ENCODE measurements around the gene ACO1.

ACO1 gene

DNA sequence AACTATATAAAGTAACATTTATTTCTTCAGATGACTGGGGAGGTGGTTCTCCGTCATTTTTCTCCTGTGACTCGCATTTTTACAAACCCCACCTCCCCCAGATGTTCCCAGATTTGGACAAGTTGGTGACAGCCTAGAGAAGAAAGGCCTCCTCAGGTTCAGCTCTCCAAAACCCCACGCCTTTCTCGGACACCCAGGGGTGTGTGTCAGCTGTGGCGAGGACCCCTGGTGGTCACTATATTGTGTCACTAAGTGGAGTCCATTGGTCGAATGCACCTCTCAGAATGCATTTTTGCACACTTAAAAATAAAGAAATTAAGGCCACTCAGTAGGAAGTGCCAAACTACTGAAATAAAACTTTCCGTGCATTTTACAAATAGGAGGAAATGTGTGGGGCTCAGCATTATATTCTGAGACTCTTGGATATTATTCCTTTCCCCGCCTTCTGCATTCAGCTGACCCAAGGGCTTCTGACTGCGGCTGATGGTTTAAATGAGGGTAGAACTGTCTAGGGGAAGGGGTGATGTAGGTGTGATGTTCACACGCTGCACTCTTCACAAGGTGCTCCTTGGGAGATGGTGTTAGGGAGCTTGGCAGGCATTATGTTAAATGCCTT, 47.6 kb downstream of the ACO1 start:
- H3K4me3 ChIP-seq (ENCODE audit: low read depth, low read length): no peak overlapping the region
- H3K27me3 ChIP-seq (replicated peaks): no peaks in the 10 kb centered on the region
- peak; percentile 74 for TF ChIP-seq CTCF (IDR thresholded peaks at IDR 0.05; ENCODE audit: low read depth, low read length, missing control alignments)
- H3K27ac ChIP-seq: peak overlapping the region; percentile 74
- peaks cover 56% of the 10 kb centered on the region for H3K36me3 ChIP-seq (replicated peaks)
- peak; percentile 39 for DNase-seq
- in situ Hi-C loops (cut with HindIII; ENCODE audit: low pct_ligation_motif_present, low sequenced_read_pairs): no loop called here

DNA sequence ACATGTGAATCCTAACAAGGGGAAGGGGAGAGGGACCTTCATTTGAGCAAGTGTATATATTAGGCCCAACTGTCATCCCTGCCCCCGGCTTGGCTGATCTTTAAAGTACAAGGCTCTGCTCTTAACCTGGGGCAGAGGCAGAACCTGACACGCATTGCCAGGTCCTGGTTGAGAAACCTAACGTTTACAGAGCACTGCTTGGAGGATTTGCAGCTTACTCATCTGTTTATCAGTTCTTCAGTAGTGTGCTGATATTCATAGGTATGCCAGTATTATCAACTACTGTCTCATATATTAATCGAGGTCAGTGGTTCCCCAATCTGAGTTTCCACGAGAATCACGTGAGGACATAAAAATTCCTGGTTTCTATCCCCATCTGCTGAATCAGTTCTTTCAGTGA, 50.4 kb downstream of the ACO1 start:
- no peak overlapping the region for H3K27ac ChIP-seq
- no peak for DNase-seq
- no peak for TF ChIP-seq CTCF (IDR thresholded peaks at IDR 0.05; ENCODE audit: low read depth, low read length, missing control alignments)
- no peaks in the 10 kb centered on the region for H3K27me3 ChIP-seq (replicated peaks)
- in situ Hi-C loops (cut with HindIII; ENCODE audit: low pct_ligation_motif_present, low sequenced_read_pairs): no loop called here
- H3K4me3 ChIP-seq (ENCODE audit: low read depth, low read length): no peak overlapping the region
- peaks cover 73% of the 10 kb centered on the region for H3K36me3 ChIP-seq (replicated peaks)

DNA sequence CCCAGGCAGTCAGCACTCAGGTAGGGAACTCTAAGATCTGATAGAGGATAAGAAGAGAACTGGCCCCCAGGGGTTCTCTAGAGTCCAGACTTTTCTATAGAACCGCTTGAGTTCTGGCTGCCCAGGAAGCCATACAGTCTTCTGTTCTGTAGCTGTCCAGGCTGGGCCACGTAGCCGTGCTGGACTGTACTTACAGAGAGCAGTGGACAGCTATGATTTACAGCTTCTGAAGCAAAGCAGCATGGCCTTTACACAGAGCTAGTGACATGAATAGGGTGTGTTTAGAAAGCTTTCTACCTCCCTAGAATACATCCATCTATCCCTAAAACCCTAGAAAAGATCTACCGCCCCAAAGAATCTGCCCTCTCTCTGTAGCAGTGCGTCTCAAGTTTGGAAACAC, 57.2 kb downstream of the ACO1 start:
- peaks cover 54% of the 10 kb centered on the region for H3K36me3 ChIP-seq (replicated peaks)

DNA sequence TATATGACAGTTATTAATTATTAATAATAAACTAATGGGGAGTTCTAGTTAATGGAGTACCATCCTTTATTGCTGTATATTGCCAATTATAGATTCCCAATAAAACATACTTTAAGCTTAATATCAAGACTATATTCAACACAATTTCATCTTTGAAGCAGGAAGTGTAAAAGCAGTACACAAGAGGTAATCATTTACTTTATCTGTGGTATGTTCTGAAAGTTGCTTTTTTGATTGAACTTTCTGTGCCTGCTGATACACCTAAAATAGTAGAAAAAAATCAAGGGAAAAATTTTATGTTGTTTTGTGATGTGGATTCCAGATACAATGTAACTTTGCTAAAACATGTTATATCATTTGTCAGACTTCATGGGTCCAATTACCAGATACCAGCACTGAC, 58.0 kb downstream of the ACO1 start:
- in situ Hi-C loops (cut with HindIII; ENCODE audit: low pct_ligation_motif_present, low sequenced_read_pairs): no loop called here
- H3K4me3 ChIP-seq (ENCODE audit: low read depth, low read length): no peak overlapping the region
- H3K27me3 ChIP-seq (replicated peaks): no peaks in the 10 kb centered on the region
- H3K27ac ChIP-seq: no peak overlapping the region
- no peak for DNase-seq
- H3K36me3 ChIP-seq (replicated peaks): peaks cover 52% of the 10 kb centered on the region
- TF ChIP-seq CTCF (IDR thresholded peaks at IDR 0.05; ENCODE audit: low read depth, low read length, missing control alignments): no peak

More for the DNA sequence above, 57.2 kb downstream of the ACO1 start:
- no peaks in the 10 kb centered on the region for H3K27me3 ChIP-seq (replicated peaks)
- TF ChIP-seq CTCF (IDR thresholded peaks at IDR 0.05; ENCODE audit: low read depth, low read length, missing control alignments): no peak
- H3K27ac ChIP-seq: no peak overlapping the region
- no peak overlapping the region for H3K4me3 ChIP-seq (ENCODE audit: low read depth, low read length)
- no peak for DNase-seq
- in situ Hi-C loops (cut with HindIII; ENCODE audit: low pct_ligation_motif_present, low sequenced_read_pairs): no loop called here

DNA sequence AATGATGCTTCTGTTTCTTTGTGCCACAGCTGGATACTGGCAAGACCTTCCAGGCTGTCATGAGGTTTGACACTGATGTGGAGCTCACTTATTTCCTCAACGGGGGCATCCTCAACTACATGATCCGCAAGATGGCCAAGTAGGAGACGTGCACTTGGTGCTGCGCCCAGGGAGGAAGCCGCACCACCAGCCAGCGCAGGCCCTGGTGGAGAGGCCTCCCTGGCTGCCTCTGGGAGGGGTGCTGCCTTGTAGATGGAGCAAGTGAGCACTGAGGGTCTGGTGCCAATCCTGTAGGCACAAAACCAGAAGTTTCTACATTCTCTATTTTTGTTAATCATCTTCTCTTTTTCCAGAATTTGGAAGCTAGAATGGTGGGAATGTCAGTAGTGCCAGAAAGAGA, 65.5 kb downstream of the ACO1 start:
- no peak overlapping the region for H3K27ac ChIP-seq
- H3K4me3 ChIP-seq (ENCODE audit: low read depth, low read length): no peak overlapping the region
- DNase-seq: no peak
- no peak for TF ChIP-seq CTCF (IDR thresholded peaks at IDR 0.05; ENCODE audit: low read depth, low read length, missing control alignments)
- in situ Hi-C loops (cut with HindIII; ENCODE audit: low pct_ligation_motif_present, low sequenced_read_pairs): no loop called here
- H3K36me3 ChIP-seq (replicated peaks): peaks cover 59% of the 10 kb centered on the region
- H3K27me3 ChIP-seq (replicated peaks): no peaks in the 10 kb centered on the region

- TF ChIP-seq CTCF (IDR thresholded peaks at IDR 0.05; ENCODE audit: low read depth, low read length, missing control alignments): no peak
- H3K27me3 ChIP-seq (replicated peaks): no peaks in the 10 kb centered on the region
- no peak overlapping the region for H3K27ac ChIP-seq
- H3K4me3 ChIP-seq (ENCODE audit: low read depth, low read length): no peak overlapping the region
- DNase-seq: no peak
- H3K36me3 ChIP-seq (replicated peaks): peaks cover 50% of the 10 kb centered on the region
- in situ Hi-C loops (cut with HindIII; ENCODE audit: low pct_ligation_motif_present, low sequenced_read_pairs): no loop called here
These were observed 69.8 kb downstream of the ACO1 start for GRCh38 chr9:32454280-32454679.
